ES-I3 (cell line): ENCODE results near the gene CCDC34.

Experiments
- H3K36me3 ChIP-seq: 2 replicates; pipeline ENCODE4 v1.6.1; 2013; ENCODE audit warnings: mild to moderate bottlenecking, low read length, control low read depth, moderate library complexity; ENCODE audit not compliant: insufficient read depth
- H3K4me1 ChIP-seq: 2 replicates; pipeline ENCODE4 v1.6.1; 2013; ENCODE audit warnings: mild to moderate bottlenecking, control low read depth, low read length; ENCODE audit not compliant: insufficient read depth
- H3K9ac ChIP-seq: 2 replicates; pipeline ENCODE4 v1.6.1; 2013; ENCODE audit warnings: low read depth, mild to moderate bottlenecking, low read length, moderate library complexity
- H3K9me3 ChIP-seq: 2 replicates; pipeline ENCODE4 v1.6.1; 2013; ENCODE audit warnings: mild to moderate bottlenecking, low read length, moderate library complexity; ENCODE audit not compliant: control insufficient read depth, insufficient read depth

The CCDC34 gene

DNA sequence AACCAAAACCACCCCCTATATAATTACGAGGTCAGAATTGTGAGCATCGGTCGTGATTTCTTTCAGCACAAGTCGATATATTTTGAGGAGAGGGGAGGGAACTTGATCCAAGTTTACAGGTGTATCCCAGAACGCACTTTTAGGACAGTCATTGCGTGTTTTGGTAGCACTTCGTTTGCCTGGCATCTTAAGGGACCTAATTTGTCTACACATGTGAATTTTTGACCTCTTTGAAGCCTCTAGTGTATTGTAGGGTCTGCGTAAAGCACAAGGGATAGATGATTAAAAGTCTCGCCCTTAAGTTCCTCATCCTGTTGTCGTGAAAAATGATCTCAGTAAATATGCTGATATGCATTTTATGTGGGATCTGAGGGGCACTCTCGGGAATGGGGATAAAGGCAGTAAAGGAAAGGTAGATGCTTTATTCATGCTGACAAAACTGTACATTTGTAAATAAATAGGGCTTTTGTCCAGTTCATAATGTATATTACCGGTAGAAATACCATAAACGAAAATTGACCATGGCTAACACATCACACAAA, 632 bp upstream of the CCDC34 start:
- Histone ChIP-seq H3K4me1 (no peaks in the 10 kb centered on the region; the same call in 1 of the 2 replicates), H3K9ac (peak overlapping the region; percentile 76), H3K9me3 (no peaks in the 10 kb centered on the region), H3K36me3 (0 out of 2 replicates have a peak, but pooled peaks cover 5% of the 10 kb centered on the region)

GRCh38 chr11:27361649-27362431, 1.2 kb downstream of the CCDC34 start:
- H3K9me3 ChIP-seq = no peaks in the 10 kb centered on the region

GRCh38 chr11:27358296-27358695, 4.7 kb downstream of the CCDC34 start:
- Histone ChIP-seq H3K9ac (no peak overlapping the region), H3K9me3 (no peaks in the 10 kb centered on the region), H3K4me1 (peaks cover 5% of the 10 kb centered on the region; the same call in 1 of the 2 replicates), H3K36me3 (no peaks in the 10 kb centered on the region)

More at GRCh38 chr11:27361649-27362431, 1.2 kb downstream of the CCDC34 start:
- H3K9ac ChIP-seq = peak overlapping the region; percentile 76; the same call in 1 of the 2 replicates
- H3K4me1 ChIP-seq = no peaks in the 10 kb centered on the region; the same call in 1 of the 2 replicates
- no peaks in the 10 kb centered on the region for H3K36me3 ChIP-seq

DNA sequence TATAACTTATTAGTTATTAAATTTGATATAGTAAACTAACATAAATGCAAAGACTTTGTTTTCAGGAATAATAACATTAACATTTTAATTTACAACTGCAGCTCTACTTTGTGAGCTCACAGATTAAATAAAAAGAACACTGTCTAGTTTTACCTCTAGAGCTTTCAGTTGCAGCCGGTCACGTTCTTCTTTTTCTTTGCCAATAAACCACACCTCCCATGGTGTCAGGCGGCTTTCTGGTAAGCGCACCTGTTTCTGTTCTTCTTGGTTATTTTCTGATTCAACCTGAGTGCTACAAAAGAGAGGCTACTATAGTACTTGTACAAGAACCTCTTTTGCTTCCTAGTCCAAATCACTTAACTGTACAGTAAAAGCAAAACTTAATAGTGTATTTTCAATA, 5.8 kb downstream of the CCDC34 start:
- Histone ChIP-seq H3K36me3 (no peaks in the 10 kb centered on the region), H3K9ac (no peak overlapping the region), H3K4me1 (peaks cover 5% of the 10 kb centered on the region; the same call in 1 of the 2 replicates), H3K9me3 (no peaks in the 10 kb centered on the region)

- H3K9ac ChIP-seq = no peak overlapping the region
- H3K9me3 ChIP-seq = no peaks in the 10 kb centered on the region
- H3K4me1 ChIP-seq = peaks cover 5% of the 10 kb centered on the region; the same call in 1 of the 2 replicates
These were observed 6.3 kb downstream of the CCDC34 start for GRCh38 chr11:27356624-27357222.

DNA sequence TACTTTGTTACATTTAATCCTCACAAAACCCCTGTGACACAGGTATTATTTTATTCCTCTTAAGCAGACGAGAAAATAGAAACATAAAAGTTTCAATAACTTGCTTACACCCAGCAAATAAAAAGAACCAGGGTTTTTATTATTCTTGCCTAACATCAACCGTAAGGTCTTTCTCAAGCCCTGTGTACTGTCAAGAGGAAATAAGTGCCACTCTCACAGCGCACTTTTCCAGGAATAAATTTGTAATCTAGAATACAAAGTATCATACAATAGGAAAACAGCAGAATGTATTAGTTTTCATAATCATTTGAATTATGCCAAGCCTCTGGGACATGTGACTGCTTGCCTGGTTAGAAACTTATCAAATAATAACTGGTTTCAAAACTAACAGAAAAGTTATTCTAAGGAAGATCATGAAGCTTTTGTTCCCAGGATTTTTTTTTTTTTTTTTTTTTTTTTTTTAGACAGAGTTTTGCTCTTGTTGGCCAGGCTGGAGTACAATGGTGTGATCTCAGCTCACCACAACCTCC, 7.4 kb downstream of the CCDC34 start:
- H3K4me1 ChIP-seq = peaks cover 8% of the 10 kb centered on the region
- H3K36me3 ChIP-seq = no peaks in the 10 kb centered on the region
- H3K9ac ChIP-seq = no peak overlapping the region
- H3K9me3 ChIP-seq = no peaks in the 10 kb centered on the region

More at GRCh38 chr11:27356624-27357222, 6.3 kb downstream of the CCDC34 start:
- no peaks in the 10 kb centered on the region for H3K36me3 ChIP-seq

DNA sequence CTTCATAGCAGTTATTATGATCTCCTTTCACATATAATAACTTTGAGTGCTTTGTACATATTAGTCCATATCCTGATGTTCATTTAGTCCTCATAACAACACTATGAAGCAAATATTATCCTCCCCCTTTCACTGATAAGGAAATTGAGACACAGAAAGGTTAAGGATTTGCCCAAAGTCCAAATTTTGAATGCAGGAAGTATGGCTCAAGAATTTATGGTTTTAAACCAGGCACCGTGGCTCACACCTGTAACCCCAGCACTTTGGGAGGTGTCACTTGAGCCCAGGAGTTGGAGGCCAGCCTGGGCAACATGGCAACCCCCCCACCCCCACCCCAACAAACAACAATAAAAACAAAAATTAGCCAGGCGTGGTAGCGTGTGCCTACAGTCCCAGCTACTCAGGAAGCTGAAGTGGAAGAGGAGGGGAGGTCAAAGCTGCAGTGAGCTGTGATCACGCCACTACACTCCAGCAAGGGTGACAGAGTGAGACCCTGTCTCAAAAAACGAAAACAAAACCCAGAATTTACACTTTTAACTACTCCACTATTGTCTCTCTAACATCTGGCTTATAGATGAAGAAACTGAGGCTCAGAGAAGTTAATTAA, 8.6 kb downstream of the CCDC34 start:
- H3K4me1 ChIP-seq = peaks cover 14% of the 10 kb centered on the region
- no peaks in the 10 kb centered on the region for H3K9me3 ChIP-seq
- no peak overlapping the region for H3K9ac ChIP-seq
- no peaks in the 10 kb centered on the region for H3K36me3 ChIP-seq

- Histone ChIP-seq H3K36me3 (no peaks in the 10 kb centered on the region), H3K4me1 (peaks cover 14% of the 10 kb centered on the region), H3K9me3 (no peaks in the 10 kb centered on the region), H3K9ac (no peak overlapping the region)
These were observed 9.2 kb downstream of the CCDC34 start for GRCh38 chr11:27353593-27354358.

- no peaks in the 10 kb centered on the region for H3K36me3 ChIP-seq
- no peak overlapping the region for H3K9ac ChIP-seq
- no peaks in the 10 kb centered on the region for H3K9me3 ChIP-seq
- H3K4me1 ChIP-seq = peaks cover 14% of the 10 kb centered on the region
These were observed 10.2 kb downstream of the CCDC34 start for GRCh38 chr11:27352781-27353180.

DNA sequence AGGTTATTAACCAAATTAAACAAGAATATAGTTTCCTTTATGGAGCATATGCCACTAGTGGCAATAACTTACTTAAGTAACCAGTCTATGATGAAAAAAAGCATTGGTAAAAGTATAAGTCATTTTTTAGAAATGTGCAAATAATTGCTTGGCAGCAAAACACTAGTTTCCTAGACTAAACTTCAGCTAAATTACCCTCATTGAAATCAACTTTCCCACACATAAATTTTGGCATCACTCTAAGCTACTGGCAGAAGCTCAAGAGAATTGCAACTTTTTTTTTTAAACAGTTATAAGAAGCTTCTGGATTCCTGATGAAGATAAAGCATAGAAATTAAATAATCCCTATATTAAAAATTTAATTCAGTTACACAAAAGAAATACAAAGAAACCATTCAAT, 12.5 kb downstream of the CCDC34 start:
- Histone ChIP-seq H3K9ac (no peak overlapping the region), H3K9me3 (no peaks in the 10 kb centered on the region), H3K36me3 (no peaks in the 10 kb centered on the region), H3K4me1 (peaks cover 20% of the 10 kb centered on the region)

GRCh38 chr11:27349919-27350318, 13.1 kb downstream of the CCDC34 start:
- Histone ChIP-seq H3K9ac (no peak overlapping the region), H3K9me3 (no peaks in the 10 kb centered on the region), H3K36me3 (no peaks in the 10 kb centered on the region), H3K4me1 (peaks cover 20% of the 10 kb centered on the region)

- Histone ChIP-seq H3K4me1 (peaks cover 15% of the 10 kb centered on the region; the same call in 1 of the 2 replicates), H3K36me3 (no peaks in the 10 kb centered on the region), H3K9me3 (no peaks in the 10 kb centered on the region), H3K9ac (no peak overlapping the region)
These were observed 14.6 kb downstream of the CCDC34 start for GRCh38 chr11:27348340-27348873.
